Lower leg skin (tissue), 3 donors: ENCODE data around the gene LIPT1.

ENCODE experiments used
- POLR2A ChIP-seq, 2 donors: fragments of 450-650 bp; IDR thresholded peaks; one replicate each; pipeline ENCODE4 v1.6.1; 2016 to 2017; ENCODE audit warnings: antibody characterized with exemption in 2 of 2, mild to moderate bottlenecking in 1 of 2, moderate library complexity in 1 of 2
- TF ChIP-seq, protein P1 (sequence below), 3 donors: fragments of 450-650 bp; IDR thresholded peaks; one replicate each; pipeline ENCODE4 v1.5.1; 2016; ENCODE audit warnings: antibody characterized with exemption in 3 of 3, mild to moderate bottlenecking in 3 of 3, moderate library complexity in 2 of 3

DNA sequence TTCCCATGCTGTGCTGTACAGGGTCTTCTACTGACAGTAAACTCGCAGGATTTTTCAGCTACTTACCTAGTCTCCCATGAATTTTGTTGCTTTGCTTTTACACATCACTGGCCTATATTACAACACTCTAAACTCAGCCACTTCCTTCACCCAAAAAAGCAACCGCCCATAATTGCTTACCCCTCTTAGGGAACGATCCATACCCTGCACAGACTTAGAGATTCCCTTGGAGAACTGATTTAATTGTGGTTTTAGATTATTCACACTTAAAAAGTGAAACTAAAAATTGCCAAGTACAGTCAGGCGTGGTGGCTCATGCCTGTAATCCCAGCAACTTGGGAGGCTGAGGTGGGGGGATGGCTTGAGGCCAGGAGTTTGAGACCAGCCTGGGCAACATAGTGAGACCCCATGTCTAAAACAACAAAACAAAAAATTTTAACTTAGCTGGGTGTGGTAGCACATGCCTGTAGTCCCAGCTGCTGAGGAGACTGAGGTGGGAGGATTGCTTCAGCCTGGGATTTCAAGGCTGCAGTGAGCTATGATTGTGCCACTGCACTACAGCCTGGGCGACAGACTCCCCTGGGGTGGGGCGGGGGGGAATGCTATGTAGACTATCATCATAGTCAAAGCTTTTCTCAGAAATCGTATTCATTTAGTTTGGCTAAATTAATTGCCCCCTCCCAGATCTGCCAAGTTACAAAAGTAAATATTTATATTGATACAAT lies 45.5 kb downstream of the LIPT1 start:
- TF ChIP-seq, protein P1, sequence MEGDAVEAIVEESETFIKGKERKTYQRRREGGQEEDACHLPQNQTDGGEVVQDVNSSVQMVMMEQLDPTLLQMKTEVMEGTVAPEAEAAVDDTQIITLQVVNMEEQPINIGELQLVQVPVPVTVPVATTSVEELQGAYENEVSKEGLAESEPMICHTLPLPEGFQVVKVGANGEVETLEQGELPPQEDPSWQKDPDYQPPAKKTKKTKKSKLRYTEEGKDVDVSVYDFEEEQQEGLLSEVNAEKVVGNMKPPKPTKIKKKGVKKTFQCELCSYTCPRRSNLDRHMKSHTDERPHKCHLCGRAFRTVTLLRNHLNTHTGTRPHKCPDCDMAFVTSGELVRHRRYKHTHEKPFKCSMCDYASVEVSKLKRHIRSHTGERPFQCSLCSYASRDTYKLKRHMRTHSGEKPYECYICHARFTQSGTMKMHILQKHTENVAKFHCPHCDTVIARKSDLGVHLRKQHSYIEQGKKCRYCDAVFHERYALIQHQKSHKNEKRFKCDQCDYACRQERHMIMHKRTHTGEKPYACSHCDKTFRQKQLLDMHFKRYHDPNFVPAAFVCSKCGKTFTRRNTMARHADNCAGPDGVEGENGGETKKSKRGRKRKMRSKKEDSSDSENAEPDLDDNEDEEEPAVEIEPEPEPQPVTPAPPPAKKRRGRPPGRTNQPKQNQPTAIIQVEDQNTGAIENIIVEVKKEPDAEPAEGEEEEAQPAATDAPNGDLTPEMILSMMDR (IDR thresholded peaks at IDR 0.05) = no peak
- TF ChIP-seq POLR2A (IDR thresholded peaks at IDR 0.05) = no peak
